Activated CD4-positive, alpha-beta T cell treated with anti-CD3 and anti-CD28 coated beads, Interleukin-2, amount 50 U/mL, for 4 hours (primary cell): ENCODE data around the gene MARCO.
"Not testable (repeated sequence)": the region's sequence is repeated elsewhere in the genome, so short reads cannot be mapped to it uniquely, and the experiment has no call there.

ENCODE experiments used
- DNase-seq, 2 experiments: peaks; one replicate each; pipeline ENCODE4 v3.0.0-alpha.2; 2020

MARCO gene

GRCh38 chr2:118932949-118933348 is 9.0 kb upstream of the MARCO start:
- no peak for DNase-seq

GRCh38 chr2:118936306-118936705 is 5.7 kb upstream of the MARCO start:
- DNase-seq = no peak

GRCh38 chr2:118936936-118937335 is 5.1 kb upstream of the MARCO start:
- DNase-seq = no peak

- DNase-seq = no peak
Measured at GRCh38 chr2:118937817-118938216, 4.2 kb upstream of the MARCO start.

GRCh38 chr2:118939994-118940393 is 2.0 kb upstream of the MARCO start:
- no peak for DNase-seq

- no peak for DNase-seq
Measured at GRCh38 chr2:118940486-118941120, 1.4 kb upstream of the MARCO start.

- no peak for DNase-seq
Measured at GRCh38 chr2:118943286-118943685, 1.3 kb downstream of the MARCO start.

GRCh38 chr2:118945881-118946280 is 3.9 kb downstream of the MARCO start:
- DNase-seq = no peak

- not testable (repeated sequence) for DNase-seq
Measured at GRCh38 chr2:118948266-118948665, 6.3 kb downstream of the MARCO start.

GRCh38 chr2:118954297-118955060 is 12.5 kb downstream of the MARCO start:
- DNase-seq = no peak

GRCh38 chr2:118965737-118966136 is 23.7 kb downstream of the MARCO start:
- no peak for DNase-seq

- no peak for DNase-seq
Measured at GRCh38 chr2:118967124-118967880, 25.3 kb downstream of the MARCO start.

GRCh38 chr2:118968042-118968441 is 26.0 kb downstream of the MARCO start:
- DNase-seq = no peak

GRCh38 chr2:118968961-118969733 is 27.2 kb downstream of the MARCO start:
- DNase-seq = no peak

GRCh38 chr2:118969734-118970395 is 27.9 kb downstream of the MARCO start:
- DNase-seq = no peak

GRCh38 chr2:118970396-118971135 is 28.6 kb downstream of the MARCO start:
- no peak for DNase-seq

- no peak for DNase-seq
Measured at GRCh38 chr2:118971245-118972122, 29.5 kb downstream of the MARCO start.

GRCh38 chr2:118973542-118973951 is 31.6 kb downstream of the MARCO start:
- no peak for DNase-seq

GRCh38 chr2:118974103-118974993 is 32.4 kb downstream of the MARCO start:
- no peak for DNase-seq

- no peak for DNase-seq
Measured at GRCh38 chr2:118975133-118975532, 33.1 kb downstream of the MARCO start.
